NCI-H187 (cell line): ENCODE results near the gene DEXI.
"Not testable (repeated sequence)": the region's sequence is repeated elsewhere in the genome, so short reads cannot be mapped to it uniquely, and the experiment has no call there.

Experiments used
- DNase-seq, 2 experiments: peaks; one replicate each; lab custom pipeline; 2025; lab: John Stamatoyannopoulos, UW

Gene DEXI

DNA sequence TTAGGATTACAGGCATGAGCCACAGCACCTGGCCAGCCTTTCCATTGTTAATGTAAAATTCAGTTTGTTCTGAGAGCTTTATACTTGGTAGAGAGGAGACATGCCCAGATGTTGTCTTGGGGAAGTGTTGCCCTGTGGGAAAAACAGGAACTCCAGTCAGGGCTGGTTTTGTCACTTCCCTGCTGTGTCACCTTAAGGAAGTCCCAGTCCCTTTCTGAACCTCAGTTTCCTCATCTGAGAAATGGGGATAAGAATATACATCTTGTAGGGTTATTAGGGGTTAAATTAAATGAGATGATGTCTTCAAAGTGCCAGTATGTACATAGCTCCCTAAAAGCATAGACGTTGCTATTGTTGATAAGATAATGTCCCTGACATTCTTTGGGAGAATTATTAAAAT is 27.3 kb upstream of the DEXI start:
- no peak for DNase-seq

DNA sequence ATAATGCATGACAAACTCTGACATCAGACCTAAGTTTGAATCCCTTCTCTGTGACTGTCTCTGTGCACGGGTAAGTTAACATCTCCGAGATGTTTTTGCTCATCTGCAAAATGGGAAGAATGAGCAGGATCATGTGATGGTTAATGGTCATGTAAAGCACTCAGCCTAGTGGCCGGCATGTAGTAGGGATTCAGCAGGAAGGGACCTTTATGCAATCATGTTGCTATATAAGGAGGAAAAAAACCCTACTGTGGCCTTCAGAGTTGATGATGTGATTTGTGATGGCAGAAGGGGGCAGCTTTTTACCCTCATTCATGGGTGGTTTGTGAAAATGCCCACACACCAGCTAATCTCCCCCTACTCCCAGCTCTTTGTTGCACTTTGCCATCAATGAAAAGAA is 26.2 kb upstream of the DEXI start:
- DNase-seq = no peak

DNA sequence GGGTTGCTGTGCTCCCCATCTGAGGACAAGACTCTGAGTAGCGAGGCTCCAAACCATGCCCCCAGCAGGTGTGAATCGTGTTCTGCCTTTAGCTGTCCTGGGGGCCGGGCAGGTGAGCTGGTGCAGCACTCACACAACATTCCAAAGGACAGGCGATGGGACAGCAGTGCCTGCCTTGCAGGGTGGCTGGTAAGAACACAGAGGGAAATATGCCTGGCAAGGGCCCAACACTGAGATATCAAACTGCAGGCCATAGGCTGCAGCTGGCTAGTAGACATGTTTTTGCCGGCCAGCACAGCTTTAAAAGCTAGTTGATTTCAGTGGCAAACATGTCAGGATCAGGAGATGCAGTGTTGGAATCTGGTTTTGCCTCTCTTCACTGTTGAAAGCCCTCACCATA is 25.7 kb upstream of the DEXI start:
- no peak for DNase-seq

DNA sequence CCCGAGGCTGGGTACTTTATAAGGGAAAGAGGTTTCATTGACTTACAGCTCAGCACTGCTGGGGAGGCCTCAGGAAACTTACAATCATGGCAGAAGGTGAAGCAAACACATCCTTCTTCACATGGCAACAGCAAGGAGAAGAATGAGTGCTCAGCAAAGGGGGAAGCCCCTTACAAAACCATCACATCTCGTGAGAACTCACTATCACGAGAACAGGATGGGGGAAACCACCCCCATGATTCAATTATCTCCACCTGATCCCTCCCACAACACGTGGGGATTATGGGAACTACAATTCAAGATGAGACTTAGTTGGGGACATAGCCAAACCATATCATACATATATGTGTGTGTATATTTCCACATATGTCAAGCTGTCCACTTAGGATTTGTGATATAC is 24.3 kb upstream of the DEXI start:
- DNase-seq = not testable (repeated sequence)

DNA sequence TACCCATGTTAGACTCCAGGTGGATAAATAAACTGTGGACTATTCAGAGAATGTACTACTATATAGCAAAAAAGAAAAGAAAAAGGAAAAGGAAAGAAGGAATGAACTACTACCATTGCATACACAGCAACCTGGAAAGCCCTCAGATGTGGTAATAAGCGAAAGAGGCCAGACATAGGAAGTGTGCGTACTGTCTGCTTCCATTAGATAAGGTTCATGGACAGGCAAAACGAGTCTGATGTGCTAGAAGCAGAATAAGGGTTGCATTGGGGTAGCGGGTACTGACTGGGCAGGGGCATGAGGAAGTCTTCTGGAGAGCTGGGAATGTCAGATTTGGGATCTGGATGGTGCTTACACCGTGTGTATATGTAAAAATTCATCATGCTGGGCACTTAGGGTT is 23.9 kb upstream of the DEXI start:
- DNase-seq = no peak

DNA sequence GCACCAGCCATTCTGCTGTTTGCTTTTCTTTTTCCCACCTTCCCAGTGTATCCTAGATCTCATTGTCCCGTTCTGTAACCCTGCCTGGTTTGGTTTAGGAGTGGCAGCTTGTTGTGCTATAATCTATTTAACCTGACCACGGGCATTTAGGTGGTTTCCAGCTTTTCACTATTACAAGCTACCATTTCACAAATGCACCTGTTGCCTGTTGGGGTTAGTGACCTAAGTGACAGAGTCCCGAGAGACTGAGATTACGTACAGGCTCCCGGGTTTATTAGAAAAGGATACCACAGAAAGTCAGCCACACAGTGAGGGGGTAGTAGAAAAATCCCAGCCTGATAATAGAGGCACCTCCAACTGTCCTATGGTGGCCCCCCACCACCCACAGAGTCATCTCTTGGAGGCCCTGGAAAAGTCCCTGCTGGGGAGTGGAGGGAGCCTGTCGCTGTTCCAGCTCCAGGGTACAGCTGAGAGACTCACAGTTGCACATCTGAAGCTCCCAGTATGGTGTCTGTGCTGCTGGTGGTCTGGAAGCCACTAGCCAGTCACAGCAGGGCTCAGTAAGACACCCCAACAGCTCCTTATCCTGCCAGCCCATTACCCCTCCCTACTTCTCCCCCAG is 23.3 kb upstream of the DEXI start:
- no peak for DNase-seq

DNA sequence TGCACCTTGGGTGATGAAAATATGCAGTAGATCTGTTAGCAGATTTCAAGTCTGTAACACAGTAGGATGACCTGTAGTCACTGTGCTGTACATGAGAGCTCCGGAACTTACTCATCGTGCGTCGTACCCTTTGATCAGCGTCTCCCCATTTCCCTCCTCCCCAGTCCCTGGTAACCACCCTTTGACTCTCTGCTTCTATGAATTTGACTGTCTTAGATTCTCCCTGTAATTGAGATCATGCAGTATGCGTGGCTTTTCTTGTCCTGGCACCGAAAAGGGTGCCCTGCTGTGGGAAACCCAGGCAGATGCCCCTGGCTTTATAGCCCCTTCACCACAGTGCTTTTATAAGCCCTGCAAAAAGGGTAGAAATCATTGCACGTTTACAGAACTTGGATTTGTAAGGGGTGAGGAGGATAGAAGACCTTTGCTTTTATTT is 22.6 kb upstream of the DEXI start:
- DNase-seq = no peak

DNA sequence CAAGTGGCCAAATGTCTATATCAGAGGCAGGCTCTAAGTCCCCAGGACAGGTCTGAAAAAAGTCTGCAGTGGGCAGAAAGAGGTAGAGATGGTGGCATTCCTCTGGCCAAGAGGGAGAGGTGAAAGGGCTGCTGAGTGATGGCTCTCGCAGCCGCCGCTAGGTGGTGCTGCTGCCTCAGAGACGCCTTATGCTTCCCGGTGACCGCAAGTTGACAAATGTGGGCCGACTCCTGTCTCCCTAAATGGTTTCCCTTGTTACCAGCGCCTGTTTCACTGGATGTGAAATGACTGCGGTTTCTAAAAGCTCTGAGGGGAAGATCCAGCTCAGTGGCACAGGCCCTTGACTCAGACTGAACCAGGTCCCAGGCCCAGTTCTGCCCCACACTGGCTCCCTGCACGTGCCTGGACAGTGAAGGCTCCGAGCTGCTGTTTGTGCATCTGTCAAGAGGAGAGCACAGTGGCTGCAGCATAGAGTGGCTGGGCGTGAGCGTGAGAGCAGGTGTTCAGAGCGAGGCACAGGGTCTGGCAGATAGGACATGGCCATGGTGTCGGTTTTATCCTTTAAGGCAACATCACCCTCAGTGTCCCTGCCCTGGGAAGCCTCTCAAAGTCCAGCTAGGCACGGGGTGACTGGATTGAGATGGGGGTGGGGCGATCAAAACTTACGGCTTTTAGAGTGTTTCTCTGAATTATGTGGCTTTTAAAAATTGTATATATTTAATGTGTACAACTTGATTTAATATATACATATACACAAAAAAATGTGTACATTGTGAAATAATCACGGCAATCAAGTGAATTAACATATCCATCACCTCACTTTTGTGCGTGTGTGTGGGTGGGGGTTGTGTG is 22.0 kb upstream of the DEXI start:
- peak; percentile 46 to 81 for DNase-seq

DNA sequence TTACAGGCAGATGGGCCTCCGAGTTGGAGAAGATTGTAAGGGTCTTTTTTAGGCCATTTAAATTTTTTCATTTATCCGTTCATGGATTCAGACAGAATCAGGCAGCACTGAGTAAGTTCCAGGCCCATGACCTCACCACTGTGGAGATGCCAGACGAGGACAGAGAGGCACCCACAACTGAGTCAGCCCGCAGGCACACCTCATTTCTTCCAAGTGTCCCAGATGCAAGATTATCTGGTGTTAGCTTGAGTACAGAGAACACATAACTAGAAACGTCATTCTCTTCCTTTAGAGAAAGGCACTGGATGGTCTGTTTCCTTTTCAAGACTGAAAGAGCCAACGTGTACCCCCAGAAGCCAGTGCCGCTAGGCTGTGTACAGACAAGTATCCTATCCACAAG is 19.0 kb upstream of the DEXI start:
- no peak for DNase-seq

DNA sequence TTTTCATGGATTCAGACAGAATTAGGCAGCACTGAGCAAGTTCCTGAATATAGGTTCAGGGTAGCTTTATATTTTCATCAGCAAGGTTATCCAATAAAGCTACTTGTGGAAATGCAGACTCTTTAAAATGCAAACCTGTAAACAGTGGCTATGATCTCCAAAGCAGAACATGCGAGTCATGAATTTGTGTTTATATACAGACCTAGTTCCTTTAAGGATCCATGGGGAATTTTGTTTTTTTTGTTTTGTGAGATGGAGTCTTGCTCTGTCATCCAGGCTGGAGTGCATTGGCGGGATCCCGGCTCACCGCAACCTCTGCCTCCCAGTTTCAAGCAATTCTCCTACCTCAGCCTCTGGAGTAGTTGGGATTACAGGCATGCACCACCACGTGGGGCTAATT is 16.9 kb upstream of the DEXI start:
- DNase-seq = no peak

DNA sequence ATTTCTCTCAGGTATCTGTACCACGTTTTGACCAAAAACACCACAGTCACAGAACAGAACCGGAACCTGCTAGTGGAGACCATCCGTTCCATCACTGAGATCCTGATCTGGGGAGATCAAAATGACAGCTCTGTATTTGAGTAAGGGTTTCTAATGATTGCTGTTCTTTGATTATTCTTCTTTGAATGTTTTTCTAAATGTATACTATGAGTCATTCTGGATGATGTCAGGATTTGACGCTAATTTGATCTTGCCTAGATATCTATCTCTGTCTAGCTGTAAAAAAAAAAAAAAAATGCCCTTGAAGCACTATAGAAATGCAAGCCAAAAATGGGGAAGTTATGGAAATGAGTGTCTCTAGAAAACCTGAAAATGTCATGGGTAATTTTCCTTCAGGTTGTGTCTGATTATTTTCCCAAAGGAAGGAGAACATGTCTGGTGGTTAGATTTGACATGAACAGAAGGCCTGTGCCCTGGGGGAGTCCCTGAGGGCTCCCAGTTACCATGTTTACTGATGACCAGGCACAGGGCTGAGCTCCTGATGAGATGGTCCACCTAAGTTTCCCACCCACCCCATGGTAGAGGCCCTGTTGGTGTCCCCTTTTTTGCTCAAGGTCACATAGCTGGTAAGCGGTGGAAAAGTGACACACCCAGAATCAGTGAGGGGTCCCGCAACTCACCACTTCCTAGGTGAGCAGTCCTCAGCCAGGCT is 15.7 kb upstream of the DEXI start:
- DNase-seq = no peak

DNA sequence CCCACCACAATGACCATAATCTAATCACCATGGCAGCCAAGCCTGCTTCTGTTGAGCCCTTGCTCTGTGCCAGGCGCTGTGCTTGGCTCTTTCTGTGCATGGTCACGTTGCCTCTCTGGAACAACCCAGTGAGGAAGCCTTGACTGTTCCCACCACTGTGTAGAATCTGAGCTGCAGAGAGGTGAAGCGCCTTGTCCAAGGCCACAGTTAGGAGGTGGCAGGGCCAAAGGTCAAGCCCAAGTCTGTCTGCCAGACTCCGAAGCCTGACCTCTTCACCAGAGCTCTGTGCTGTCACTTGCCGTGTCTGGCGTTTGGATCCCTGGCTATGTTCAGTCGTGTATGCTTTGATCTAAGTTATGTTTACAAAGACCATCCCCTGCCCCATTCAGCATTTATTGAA is 12.6 kb upstream of the DEXI start:
- DNase-seq = no peak

DNA sequence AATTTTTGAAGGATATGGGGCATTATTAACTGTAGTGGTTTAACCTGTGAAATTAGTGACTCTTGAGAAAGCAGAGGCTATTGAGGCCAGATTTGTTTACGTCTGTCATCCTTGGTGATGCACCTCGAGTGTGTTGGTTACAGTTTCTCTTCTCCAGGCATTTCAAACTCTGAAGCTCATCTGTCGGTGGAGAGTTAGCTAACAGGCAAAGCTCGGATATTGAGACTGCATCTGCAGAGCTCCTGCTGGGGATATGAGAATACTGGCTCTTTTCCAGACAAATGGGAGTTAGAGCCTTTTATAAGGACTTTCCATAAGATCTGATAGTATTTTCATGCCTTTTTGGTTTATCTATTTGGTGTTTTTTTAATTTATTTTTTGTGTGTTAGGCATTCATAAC is 8.8 kb upstream of the DEXI start:
- DNase-seq = no peak

DNA sequence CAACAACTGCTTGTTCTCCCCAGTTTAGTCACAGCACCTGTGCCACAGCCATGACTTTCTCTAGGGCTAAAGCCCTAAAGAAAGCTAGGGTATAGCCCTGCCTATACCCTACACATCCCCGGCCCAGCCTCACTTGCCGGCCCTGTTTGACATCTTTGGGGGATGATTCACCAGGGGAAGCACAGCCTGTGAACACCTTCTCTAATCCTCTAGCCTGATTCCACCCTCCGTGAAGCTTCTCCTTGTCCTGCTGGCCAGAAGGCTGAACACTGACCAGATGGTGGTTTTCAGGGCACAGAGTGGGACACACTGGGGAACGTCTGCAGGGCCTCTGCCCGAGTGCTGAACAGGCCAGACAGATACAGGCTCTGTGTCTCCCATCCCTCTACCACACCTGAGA is 8.1 kb upstream of the DEXI start:
- no peak for DNase-seq

DNA sequence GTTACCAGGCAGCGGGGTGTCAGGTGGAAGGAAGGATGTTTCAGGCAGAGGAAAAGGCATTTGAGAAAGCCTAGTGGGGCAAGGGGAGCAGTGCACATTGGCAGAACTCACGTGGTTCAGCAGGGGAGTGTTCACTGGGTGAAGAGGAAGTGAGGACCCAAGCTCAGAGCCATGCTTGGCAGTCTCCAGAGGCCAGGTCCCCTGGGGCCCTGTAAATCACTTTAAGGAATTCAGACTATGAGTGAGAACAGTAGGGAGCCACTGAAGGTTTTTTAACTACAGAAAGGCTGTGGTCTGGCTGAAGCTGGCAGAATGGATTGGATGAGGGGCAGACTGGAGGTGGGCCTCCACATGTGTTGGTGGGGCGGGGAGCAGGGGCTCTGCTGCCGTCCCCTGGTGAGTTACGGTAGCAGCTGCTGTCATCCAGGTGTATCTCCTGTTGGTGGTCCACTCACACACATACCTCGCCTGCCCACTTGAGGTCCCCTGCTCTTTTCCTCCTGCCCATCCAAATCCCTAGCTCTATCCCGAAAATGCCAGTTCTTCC is 7.2 kb upstream of the DEXI start:
- DNase-seq = no peak

DNA sequence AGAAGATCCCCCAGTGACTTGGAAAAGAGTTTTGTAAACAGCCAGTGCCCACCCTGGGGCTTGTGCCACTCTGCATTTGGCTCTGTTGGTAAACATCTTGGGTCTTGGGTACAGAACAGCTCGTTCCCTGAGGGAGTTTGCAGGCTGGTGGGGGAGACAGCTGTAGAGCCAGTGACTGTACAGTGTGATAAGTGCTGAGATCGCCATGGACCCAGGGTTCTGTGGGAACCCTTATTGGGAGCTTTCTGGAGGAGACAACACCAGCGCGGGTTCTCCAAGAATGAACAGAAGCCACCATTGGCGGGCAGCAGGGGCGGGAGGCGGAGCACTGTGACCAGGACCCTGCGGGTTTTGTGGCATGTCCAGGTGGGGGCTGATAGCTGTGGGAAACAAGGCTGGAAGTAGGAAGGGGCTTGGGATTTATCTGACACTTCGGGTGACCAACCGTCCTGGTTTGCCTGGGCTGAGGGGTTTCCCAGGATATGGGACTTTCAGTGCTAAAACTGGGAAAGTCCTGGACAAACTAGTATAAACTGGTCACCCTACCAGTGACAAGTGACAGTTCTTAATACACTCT is 5.0 kb upstream of the DEXI start:
- DNase-seq = no peak

DNA sequence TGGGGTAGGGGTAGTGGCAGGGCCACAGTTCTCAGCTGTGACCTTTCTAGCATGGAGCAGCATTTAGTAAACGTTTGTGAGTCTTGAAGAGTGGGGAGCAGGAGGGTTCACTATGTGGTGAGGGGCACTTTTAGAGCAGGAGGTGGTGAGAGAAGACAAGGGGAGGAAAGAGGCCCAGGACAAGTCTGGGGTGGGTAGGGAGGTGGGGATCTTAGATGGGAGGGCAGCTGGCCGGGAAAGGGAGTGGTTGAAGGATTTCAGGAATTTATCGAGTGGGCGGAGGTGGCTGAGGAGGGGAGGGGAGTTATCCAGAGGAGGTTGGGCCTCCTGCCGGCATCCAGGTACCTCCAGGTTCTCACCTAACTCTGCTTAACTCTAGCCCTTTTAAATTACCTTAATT is 4.0 kb upstream of the DEXI start:
- no peak for DNase-seq

DNA sequence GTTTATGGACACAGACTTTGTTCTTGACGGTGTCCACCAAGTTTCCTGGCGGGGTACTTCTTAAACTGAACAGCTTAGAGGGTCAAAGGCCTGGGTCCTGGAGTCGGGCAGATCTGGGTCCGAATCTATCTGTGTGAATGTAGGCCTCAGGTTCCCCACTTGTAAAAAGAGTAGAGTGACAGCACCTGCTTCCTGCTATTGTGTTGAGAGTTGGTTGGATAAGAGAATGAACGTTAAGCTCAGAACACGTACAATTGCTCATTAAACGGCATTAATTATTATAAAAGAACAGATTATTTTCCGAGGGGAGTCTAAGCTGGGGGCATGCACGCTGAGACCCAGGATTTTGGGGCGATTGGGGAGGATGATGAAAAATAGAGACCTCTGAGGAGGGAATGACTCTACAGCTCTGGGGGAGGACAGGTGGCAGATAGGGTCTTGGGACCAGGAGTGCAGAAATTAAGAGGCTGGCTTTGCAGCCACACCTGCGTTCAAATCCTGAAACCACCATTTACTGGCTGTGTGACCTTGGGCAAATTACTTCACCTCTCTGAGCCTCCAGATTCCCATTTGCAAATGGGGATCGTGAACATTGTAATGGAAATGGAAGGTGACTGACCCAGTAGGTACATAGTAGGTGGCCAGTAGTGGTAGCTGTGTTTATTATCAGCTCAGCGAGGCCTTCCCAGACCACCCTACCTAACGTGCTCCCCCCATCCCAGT is 3.0 kb upstream of the DEXI start:
- no peak for DNase-seq

DNA sequence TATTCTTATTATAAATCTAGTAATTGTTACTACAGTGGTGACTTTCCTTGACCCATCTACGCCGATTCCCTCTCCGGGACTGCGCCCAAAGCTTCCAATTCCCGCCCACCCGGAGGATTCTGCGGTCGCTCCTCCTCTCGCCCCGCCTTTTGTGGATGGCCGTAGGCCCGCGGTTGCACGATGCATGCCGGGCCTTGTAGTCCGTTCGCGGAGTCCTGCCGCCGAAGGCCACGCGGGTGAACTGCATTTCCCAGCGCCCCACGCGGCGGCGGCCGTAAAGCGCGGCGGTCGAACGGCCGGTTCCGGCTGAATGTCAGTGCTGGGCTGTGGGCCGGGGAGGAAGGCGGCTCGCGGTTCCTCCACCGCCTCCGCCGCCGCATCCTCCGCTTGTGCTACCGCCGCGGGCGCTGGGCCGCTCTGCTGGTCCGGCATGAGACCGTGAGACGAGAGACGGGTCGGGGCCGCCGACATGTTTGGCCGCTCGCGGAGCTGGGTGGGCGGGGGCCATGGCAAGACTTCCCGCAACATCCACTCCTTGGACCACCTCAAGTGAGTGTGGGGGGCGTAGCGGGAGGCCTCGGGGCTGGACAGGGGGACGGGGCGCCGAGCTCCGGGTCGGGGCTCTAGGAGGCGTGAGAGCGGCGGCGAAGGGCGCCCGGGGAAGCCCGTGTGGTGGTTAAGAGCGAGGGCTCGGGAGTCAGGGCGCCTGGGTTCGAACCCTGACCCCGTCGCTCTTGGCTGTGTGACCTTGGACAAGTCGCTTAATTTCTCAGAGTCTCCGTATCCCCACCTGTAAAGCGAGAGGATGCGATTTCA is 2.2 kb upstream of the DEXI start, which contains the start of gene CLEC16A:
Gene CLEC16A, plus strand, starts transcription at position 316 of the 816 bp plus-strand sequence. Its CDS starts 154 bp downstream, at position 470.
- peak; percentile 51 to 80 for DNase-seq

DNA sequence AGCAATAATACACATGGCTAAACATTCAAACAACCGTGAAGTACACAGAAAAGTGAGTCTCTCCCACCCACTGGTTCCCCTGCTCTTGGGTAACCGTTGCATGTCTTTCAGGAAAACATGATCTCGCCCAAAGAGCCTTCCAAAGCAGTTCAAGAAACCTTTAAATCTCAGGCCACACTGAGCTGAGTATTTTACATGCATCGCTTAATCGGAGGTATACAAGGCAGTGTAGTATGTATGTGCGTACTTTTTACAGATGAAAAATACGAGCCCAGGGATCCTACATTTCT is 741 bp upstream of the DEXI start:
- no peak for DNase-seq

DNA sequence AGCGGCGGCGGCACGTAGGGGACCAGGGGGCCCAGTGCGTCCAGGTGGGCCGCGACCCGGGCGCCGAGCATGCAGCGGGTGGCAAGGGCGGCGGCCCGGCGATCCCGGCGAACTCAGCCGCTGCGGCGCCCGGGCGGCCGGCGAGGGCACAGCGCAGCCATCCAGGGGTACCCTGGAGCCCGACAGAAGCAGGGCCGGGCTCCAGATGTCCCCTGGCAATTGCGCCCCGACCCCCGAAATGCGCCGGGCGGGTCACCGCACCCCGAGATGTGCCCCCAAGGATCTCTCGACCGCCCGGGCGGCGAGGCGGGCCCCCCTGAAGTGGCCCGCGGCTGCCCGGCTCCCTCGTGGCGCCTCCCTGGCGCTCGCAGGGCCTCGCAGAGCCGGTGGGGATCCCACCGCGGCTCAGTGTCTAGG is 325 bp downstream of the DEXI start:
- DNase-seq = not testable (repeated sequence)
